Activated naive CD4-positive, alpha-beta T cell (primary cell): Measurements from ENCODE around the gene OR6N2.

Source experiments
- DNase-seq, 4 experiments: peaks; one replicate each; lab custom pipeline; 2025; lab: John Stamatoyannopoulos, UW

The OR6N2 gene

GRCh38 chr1:158754420-158754819, 26.6 kb downstream of the OR6N2 start, which contains the start of gene OR6K6:
TSS of gene OR6K6 (plus strand) at chr1:158754720. CDS start at chr1:158754888, 168 bp downstream.
- no peak for DNase-seq

- DNase-seq: no peak
Observed at GRCh38 chr1:158752155-158752712, 28.8 kb downstream of the OR6N2 start.

- DNase-seq: no peak
Observed at GRCh38 chr1:158735848-158736247, 45.2 kb downstream of the OR6N2 start.

GRCh38 chr1:158732524-158732923, 48.5 kb downstream of the OR6N2 start:
- DNase-seq: no peak

- no peak for DNase-seq
Observed at GRCh38 chr1:158731707-158732106, 49.3 kb downstream of the OR6N2 start.

- no peak for DNase-seq
Observed at GRCh38 chr1:158730453-158730852, 50.6 kb downstream of the OR6N2 start.

- no peak for DNase-seq
Observed at GRCh38 chr1:158728510-158729225, 52.3 kb downstream of the OR6N2 start.

GRCh38 chr1:158724442-158724841, 56.6 kb downstream of the OR6N2 start:
- DNase-seq: no peak
